ENCODE measurements around the gene BMP15. TPM values are rescaled to one million over a fixed set of nuclear protein-coding genes. Genes with fewer than 3 reads are reported as not detected.

BMP15 gene
- total and polyA plus RNA-seq, 4 donors = not detected

DNA sequence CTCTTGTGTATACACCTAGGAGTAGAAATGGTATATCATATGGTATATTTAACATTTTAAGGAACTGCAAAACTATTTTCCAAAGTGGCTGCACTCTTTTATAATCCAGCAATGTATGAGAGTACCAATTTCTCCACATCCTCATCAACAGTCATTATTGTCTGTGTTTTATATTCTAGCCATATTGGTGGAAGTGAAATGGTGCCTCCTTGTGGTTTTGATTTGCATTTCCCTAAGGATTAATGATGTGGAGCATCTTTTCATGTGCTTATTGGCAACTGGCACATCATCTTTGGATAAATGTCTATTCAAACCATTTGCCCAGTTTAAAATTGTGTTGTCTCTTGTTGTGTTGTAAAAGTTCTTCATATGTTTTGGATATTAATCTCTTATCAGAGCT, 9.6 kb downstream of the BMP15 start:
- Histone ChIP-seq H3K4me1 (ENCODE audit: control insufficient read depth in 4 of 4, insufficient read depth in 4 of 4, low read length in 3 of 4) (no peaks in the 10 kb centered on the region), H3K9me3 (ENCODE audit: control insufficient read depth in 4 of 4, low read length in 3 of 4) (peaks cover 0 to 2% (median 0%) of the 10 kb centered on the region in 4 donors), H3K9ac (ENCODE audit: low read depth in 1 of 2, low read length in 2 of 2) (no peak overlapping the region), H3K36me3 (ENCODE audit: control insufficient read depth in 4 of 4, insufficient read depth in 3 of 4, low read depth in 1 of 4, low read length in 3 of 4) (no peaks in the 10 kb centered on the region), H3K4me3 (ENCODE audit: low read depth in 1 of 3, low read length in 3 of 3) (no peak overlapping the region), H3K27me3 (ENCODE audit: control insufficient read depth in 4 of 4, insufficient read depth in 4 of 4, low read length in 3 of 4) (no peaks in the 10 kb centered on the region), H3K27ac (ENCODE audit: low read depth in 1 of 2, low read length in 2 of 2) (no peak overlapping the region)
- no peak for DNase-seq (ENCODE audit: low spot score)
- TF ChIP-seq, protein P1, sequence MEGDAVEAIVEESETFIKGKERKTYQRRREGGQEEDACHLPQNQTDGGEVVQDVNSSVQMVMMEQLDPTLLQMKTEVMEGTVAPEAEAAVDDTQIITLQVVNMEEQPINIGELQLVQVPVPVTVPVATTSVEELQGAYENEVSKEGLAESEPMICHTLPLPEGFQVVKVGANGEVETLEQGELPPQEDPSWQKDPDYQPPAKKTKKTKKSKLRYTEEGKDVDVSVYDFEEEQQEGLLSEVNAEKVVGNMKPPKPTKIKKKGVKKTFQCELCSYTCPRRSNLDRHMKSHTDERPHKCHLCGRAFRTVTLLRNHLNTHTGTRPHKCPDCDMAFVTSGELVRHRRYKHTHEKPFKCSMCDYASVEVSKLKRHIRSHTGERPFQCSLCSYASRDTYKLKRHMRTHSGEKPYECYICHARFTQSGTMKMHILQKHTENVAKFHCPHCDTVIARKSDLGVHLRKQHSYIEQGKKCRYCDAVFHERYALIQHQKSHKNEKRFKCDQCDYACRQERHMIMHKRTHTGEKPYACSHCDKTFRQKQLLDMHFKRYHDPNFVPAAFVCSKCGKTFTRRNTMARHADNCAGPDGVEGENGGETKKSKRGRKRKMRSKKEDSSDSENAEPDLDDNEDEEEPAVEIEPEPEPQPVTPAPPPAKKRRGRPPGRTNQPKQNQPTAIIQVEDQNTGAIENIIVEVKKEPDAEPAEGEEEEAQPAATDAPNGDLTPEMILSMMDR (IDR thresholded peaks at IDR 0.05; ENCODE audit: low read depth, low read length, missing input control) = peak; percentile 35
- TF ChIP-seq RXRA (IDR thresholded peaks at IDR 0.05) (no peak), RAD21 (IDR thresholded peaks at IDR 0.05) (peak; percentile 64 to 76)
- TF ChIP-seq, protein P2, sequence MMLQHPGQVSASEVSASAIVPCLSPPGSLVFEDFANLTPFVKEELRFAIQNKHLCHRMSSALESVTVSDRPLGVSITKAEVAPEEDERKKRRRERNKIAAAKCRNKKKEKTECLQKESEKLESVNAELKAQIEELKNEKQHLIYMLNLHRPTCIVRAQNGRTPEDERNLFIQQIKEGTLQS (IDR thresholded peaks at IDR 0.05) = no peak

DNA sequence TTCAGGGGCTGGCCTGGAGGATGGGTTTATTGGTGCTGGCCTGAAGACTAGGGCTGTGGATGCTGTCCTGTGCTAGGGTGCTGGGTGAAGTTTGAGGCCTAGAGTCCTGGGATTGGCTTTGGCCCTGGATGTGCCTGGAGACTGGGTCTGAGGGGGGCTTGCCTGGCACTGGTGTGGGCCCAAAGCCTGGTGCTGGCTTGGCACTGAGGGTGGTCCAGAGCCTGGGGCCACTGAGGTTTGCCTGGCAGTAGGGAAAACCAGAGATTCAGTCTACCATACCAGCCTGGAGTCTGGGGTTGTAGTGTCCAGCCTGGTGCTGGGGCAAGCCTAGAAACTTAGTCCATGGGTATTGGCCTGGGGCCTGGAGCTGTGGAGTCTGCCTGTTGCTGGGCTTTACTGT, 16.6 kb downstream of the BMP15 start:
- no peak overlapping the region for H3K9ac ChIP-seq (ENCODE audit: low read depth in 1 of 2, low read length in 2 of 2)
- no peak overlapping the region for H3K4me3 ChIP-seq (ENCODE audit: low read depth in 1 of 3, low read length in 3 of 3)
- no peak overlapping the region for H3K27ac ChIP-seq (ENCODE audit: low read depth in 1 of 2, low read length in 2 of 2)
- no peaks in the 10 kb centered on the region for H3K4me1 ChIP-seq (ENCODE audit: control insufficient read depth in 4 of 4, insufficient read depth in 4 of 4, low read length in 3 of 4)
- H3K9me3 ChIP-seq (ENCODE audit: control insufficient read depth in 4 of 4, low read length in 3 of 4) = peaks cover 0 to 2% (median 0%) of the 10 kb centered on the region in 4 donors
- H3K27me3 ChIP-seq (ENCODE audit: control insufficient read depth in 4 of 4, insufficient read depth in 4 of 4, low read length in 3 of 4) = peaks cover 0 to 4% (median 0%) of the 10 kb centered on the region in 4 donors
- no peaks in the 10 kb centered on the region for H3K36me3 ChIP-seq (ENCODE audit: control insufficient read depth in 4 of 4, insufficient read depth in 3 of 4, low read depth in 1 of 4, low read length in 3 of 4)
- DNase-seq (ENCODE audit: low spot score) = no peak
- TF ChIP-seq EGR1 (IDR thresholded peaks at IDR 0.05; ENCODE audit: low read depth in 2 of 2) (no peak), HNF4A (conservative IDR thresholded peaks at IDR 0.05) (no peak), RAD21 (IDR thresholded peaks at IDR 0.05) (no peak), RXRA (IDR thresholded peaks at IDR 0.05) (no peak), GABPA (IDR thresholded peaks at IDR 0.05 in 1 of 2, conservative IDR thresholded peaks at IDR 0.05 in 1 of 2) (no peak), HNF4G (IDR thresholded peaks at IDR 0.05) (no peak), FOXA2 (IDR thresholded peaks at IDR 0.05) (no peak)
- TF ChIP-seq, protein P3, sequence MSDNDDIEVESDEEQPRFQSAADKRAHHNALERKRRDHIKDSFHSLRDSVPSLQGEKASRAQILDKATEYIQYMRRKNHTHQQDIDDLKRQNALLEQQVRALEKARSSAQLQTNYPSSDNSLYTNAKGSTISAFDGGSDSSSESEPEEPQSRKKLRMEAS (IDR thresholded peaks at IDR 0.05) = no peak
- TF ChIP-seq, protein P4, sequence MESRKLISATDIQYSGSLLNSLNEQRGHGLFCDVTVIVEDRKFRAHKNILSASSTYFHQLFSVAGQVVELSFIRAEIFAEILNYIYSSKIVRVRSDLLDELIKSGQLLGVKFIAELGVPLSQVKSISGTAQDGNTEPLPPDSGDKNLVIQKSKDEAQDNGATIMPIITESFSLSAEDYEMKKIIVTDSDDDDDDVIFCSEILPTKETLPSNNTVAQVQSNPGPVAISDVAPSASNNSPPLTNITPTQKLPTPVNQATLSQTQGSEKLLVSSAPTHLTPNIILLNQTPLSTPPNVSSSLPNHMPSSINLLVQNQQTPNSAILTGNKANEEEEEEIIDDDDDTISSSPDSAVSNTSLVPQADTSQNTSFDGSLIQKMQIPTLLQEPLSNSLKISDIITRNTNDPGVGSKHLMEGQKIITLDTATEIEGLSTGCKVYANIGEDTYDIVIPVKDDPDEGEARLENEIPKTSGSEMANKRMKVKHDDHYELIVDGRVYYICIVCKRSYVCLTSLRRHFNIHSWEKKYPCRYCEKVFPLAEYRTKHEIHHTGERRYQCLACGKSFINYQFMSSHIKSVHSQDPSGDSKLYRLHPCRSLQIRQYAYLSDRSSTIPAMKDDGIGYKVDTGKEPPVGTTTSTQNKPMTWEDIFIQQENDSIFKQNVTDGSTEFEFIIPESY (IDR thresholded peaks at IDR 0.05) = no peak

DNA sequence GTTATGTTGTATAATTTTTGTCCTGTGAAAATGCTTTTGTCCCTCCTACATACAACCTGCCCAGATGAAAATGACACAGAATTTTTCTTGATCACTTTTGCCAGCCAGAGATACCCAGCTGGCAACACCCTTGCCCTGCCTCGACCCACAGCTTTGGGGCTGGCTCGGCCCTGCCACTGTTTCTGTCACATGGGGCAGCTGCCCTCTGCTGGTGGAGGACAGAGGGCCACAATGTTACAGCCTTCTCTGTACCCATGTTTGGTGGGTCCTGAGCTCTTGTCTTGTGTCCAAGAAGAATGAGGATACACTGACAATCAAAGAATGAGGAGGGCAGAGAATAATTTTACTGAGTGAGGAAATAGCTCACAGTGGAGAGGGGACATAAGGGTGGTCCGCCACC, 31.1 kb downstream of the BMP15 start:
- no peak overlapping the region for H3K4me3 ChIP-seq (ENCODE audit: low read depth in 1 of 3, low read length in 3 of 3)
- H3K9ac ChIP-seq (ENCODE audit: low read depth in 1 of 2, low read length in 2 of 2) = no peak overlapping the region
- H3K27me3 ChIP-seq (ENCODE audit: control insufficient read depth in 4 of 4, insufficient read depth in 4 of 4, low read length in 3 of 4) = no peaks in the 10 kb centered on the region
- no peaks in the 10 kb centered on the region for H3K36me3 ChIP-seq (ENCODE audit: control insufficient read depth in 4 of 4, insufficient read depth in 3 of 4, low read depth in 1 of 4, low read length in 3 of 4)
- no peak for TF ChIP-seq GABPA (IDR thresholded peaks at IDR 0.05 in 1 of 2, conservative IDR thresholded peaks at IDR 0.05 in 1 of 2)
- TF ChIP-seq, protein P2 (IDR thresholded peaks at IDR 0.05) = no peak
- no peak for TF ChIP-seq YY1 (IDR thresholded peaks at IDR 0.05)
- TF ChIP-seq, protein P1 (IDR thresholded peaks at IDR 0.05; ENCODE audit: low read depth, low read length, missing input control) = peak; percentile 27
- TF ChIP-seq RAD21 (IDR thresholded peaks at IDR 0.05) = peak; percentile 5 to 70
- H3K4me1 ChIP-seq (ENCODE audit: control insufficient read depth in 4 of 4, insufficient read depth in 4 of 4, low read length in 3 of 4) = no peaks in the 10 kb centered on the region
- peaks cover 0 to 3% (median 0%) of the 10 kb centered on the region in 4 donors for H3K9me3 ChIP-seq (ENCODE audit: control insufficient read depth in 4 of 4, low read length in 3 of 4)
- no peak for DNase-seq (ENCODE audit: low spot score)
- H3K27ac ChIP-seq (ENCODE audit: low read depth in 1 of 2, low read length in 2 of 2) = no peak overlapping the region
- 58% methylated on average over 3 of the region's 3 CpGs for WGBS
